ENCODE measurements around the gene STON2. TPM values are rescaled to one million over a fixed set of nuclear protein-coding genes. Genes with fewer than 3 reads are reported as not detected.

The STON2 gene
- total and polyA plus RNA-seq, 2 of the 8 experiments (the other 6 are each of a cell fraction or from before 2014, with no cell fraction given): 8.9 to 50.0 TPM

GRCh38 chr14:81429028-81429427 lies 28.9 kb upstream of the STON2 start (continued):
- no peak for TF ChIP-seq MAFK (IDR thresholded peaks at IDR 0.05; ENCODE audit: low read depth, low read length)
- TF ChIP-seq E2F6 (IDR thresholded peaks at IDR 0.05): no peak
- no peak for TF ChIP-seq JUND (IDR thresholded peaks at IDR 0.05; ENCODE audit: low read length)
- no peak for TF ChIP-seq SRF (IDR thresholded peaks at IDR 0.05; ENCODE audit: low read depth, low read length)
- TF ChIP-seq, protein P1, sequence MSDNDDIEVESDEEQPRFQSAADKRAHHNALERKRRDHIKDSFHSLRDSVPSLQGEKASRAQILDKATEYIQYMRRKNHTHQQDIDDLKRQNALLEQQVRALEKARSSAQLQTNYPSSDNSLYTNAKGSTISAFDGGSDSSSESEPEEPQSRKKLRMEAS (IDR thresholded peaks at IDR 0.05): no peak
- TF ChIP-seq SAP30 (IDR thresholded peaks at IDR 0.05; ENCODE audit: insufficient read depth, insufficient replicate concordance, low read length): no peak
- no peak for TF ChIP-seq YY1 (IDR thresholded peaks at IDR 0.05; ENCODE audit: low read depth, low read length)
- TF ChIP-seq KDM1A (IDR thresholded peaks at IDR 0.05; ENCODE audit: borderline replicate concordance, low read length): no peak

Measured in H1 (cell line).